ENCODE data around the gene TICAM2.

Gene TICAM2

DNA sequence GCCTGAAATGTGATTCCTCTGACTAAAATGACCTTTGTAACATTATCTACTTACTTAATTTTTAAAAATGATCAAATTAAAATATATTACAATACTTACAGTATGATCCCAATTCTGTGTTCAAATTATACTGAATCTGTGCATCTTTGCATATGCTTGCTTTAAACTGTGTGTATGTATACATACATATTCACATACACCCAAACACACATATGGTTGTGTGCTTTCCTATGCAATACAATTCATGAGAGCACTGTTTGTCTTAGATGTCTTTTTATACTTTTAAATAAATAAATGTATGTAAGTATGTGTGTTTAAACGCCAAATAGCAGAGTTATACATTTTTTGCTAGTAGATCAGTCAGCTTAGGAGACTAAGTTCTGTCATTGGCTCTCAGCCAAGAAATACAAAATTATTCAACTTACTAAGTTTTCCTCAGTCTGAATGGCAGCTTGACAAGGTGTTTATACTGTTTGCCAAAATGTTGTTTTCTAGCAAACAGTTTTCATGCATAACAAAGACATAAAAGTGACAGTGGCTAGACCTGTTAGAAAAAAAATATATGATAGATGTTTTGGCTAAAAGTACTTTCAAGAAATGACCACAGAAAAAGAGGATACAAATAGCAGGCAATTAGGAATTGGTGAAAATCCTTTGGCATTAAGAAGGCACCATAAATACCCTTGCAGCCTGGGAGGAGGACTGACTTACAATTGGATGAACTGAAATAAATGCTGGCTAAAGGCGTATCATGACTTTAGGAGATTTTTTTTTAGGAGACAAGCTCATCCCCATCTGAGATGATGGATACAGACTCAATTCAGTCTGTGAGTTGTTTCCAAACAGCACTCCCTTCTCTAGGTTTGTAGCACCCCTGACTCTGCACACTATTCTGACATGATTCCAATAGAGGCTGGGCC lies 7.9 kb downstream of the TICAM2 start:
- no peak overlapping the region for H3K4me3 ChIP-seq (ENCODE audit: low read depth, low read length)
- no peaks in the 10 kb centered on the region for H3K9me3 ChIP-seq (ENCODE audit: control insufficient read depth, low read length)
- no peak overlapping the region for H2AFZ ChIP-seq
- H3K27me3 ChIP-seq (ENCODE audit: control insufficient read depth, insufficient read depth, low read length): no peaks in the 10 kb centered on the region
- no peaks in the 10 kb centered on the region for H3K79me2 ChIP-seq
- TF ChIP-seq, protein P1, sequence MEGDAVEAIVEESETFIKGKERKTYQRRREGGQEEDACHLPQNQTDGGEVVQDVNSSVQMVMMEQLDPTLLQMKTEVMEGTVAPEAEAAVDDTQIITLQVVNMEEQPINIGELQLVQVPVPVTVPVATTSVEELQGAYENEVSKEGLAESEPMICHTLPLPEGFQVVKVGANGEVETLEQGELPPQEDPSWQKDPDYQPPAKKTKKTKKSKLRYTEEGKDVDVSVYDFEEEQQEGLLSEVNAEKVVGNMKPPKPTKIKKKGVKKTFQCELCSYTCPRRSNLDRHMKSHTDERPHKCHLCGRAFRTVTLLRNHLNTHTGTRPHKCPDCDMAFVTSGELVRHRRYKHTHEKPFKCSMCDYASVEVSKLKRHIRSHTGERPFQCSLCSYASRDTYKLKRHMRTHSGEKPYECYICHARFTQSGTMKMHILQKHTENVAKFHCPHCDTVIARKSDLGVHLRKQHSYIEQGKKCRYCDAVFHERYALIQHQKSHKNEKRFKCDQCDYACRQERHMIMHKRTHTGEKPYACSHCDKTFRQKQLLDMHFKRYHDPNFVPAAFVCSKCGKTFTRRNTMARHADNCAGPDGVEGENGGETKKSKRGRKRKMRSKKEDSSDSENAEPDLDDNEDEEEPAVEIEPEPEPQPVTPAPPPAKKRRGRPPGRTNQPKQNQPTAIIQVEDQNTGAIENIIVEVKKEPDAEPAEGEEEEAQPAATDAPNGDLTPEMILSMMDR (IDR thresholded peaks at IDR 0.05): no peak
- H3K27ac ChIP-seq: no peak overlapping the region
- H3K36me3 ChIP-seq (ENCODE audit: control insufficient read depth, insufficient read depth, low read length): no peaks in the 10 kb centered on the region
- H3K4me1 ChIP-seq: peaks cover 2% of the 10 kb centered on the region
- no peak overlapping the region for H3K4me2 ChIP-seq (ENCODE audit: low read length)
- no peak overlapping the region for H3K9ac ChIP-seq

DNA sequence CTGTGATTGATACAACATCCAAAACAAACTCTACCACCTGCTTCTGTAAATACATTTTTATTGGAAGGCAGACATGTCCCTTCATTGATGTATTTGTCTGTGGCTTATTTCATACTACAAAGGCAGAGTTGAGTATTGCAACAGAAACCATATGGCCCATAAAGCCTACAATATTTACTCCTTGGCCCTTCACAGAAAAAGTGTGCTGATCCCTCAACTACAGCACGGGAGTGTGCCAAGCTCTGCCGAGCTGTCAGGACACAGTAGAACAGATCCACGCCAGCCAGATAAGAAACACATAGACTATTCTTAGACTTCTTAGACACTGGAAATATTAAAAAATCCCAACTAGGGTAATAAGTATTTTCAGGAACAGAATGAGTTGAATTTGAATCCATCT lies 13.2 kb downstream of the TICAM2 start:
- Histone ChIP-seq H3K9ac (no peak overlapping the region), H3K27ac (no peak overlapping the region), H3K9me3 (ENCODE audit: control insufficient read depth, low read length) (no peaks in the 10 kb centered on the region), H3K36me3 (ENCODE audit: control insufficient read depth, insufficient read depth, low read length) (no peaks in the 10 kb centered on the region), H3K27me3 (ENCODE audit: control insufficient read depth, insufficient read depth, low read length) (no peaks in the 10 kb centered on the region), H3K4me1 (no peaks in the 10 kb centered on the region), H3K4me3 (ENCODE audit: low read depth, low read length) (no peak overlapping the region), H3K4me2 (ENCODE audit: low read length) (no peak overlapping the region), H2AFZ (no peak overlapping the region), H3K79me2 (no peaks in the 10 kb centered on the region)
- TF ChIP-seq, protein P1 (IDR thresholded peaks at IDR 0.05): no peak

DNA sequence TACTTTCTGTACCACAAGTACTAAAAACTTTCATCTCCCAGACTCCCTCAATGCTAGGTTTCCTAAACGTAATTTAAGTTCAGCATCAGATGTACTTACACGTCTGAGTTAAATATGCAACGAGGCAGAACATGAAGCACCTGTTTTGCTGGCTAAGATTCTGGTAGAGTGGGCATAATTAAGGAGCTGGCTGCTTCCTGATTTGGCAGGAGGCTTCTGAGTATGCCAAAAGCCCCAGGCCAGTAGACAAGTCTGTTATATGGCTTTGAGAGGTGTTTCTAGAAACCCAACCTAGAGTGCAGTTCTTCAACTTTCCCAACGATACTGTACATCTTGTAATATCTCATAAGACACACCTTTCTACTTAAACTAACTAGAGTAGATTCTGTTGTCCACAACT lies 13.6 kb downstream of the TICAM2 start:
- TF ChIP-seq, protein P1 (IDR thresholded peaks at IDR 0.05): no peak
- Histone ChIP-seq H3K79me2 (no peaks in the 10 kb centered on the region), H3K27me3 (ENCODE audit: control insufficient read depth, insufficient read depth, low read length) (no peaks in the 10 kb centered on the region), H3K4me2 (ENCODE audit: low read length) (no peak overlapping the region), H3K27ac (no peak overlapping the region), H3K36me3 (ENCODE audit: control insufficient read depth, insufficient read depth, low read length) (no peaks in the 10 kb centered on the region), H3K9me3 (ENCODE audit: control insufficient read depth, low read length) (no peaks in the 10 kb centered on the region), H3K4me3 (ENCODE audit: low read depth, low read length) (no peak overlapping the region), H3K9ac (no peak overlapping the region), H2AFZ (no peak overlapping the region), H3K4me1 (no peaks in the 10 kb centered on the region)

DNA sequence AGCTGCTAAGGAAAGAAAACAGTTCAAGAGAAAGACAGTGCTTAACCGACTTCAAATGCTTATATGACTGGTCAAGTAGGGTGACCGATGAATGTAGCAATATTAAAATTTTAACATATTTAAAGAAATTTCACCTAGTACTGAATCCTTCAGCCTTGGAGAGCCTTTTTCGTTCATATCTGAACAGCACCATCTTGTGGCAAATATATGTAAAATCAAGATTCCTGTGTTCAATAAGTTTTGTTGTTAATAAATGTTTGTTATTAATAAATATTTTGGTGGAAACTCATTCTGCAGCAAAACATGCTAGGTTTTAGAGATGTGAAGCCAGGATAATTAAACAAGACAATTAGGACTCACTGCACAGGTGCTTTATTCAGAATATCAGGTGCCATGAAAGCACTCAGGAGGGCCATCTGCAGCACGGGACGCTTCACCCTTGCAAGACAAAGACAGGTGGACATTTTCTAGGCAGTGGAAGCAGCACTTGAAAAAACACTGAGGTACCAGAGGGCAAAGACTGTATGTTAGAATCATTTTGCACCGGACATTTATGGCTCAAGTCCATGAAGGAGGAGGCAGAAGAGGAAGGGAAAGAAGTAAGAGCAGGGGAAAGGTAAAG lies 15.6 kb downstream of the TICAM2 start:
- Histone ChIP-seq H3K9ac (no peak overlapping the region), H3K4me2 (ENCODE audit: low read length) (no peak overlapping the region)
- TF ChIP-seq, protein P1 (IDR thresholded peaks at IDR 0.05): peak; percentile 50

More for the DNA sequence above, 15.6 kb downstream of the TICAM2 start:
- Histone ChIP-seq H3K27me3 (ENCODE audit: control insufficient read depth, insufficient read depth, low read length) (no peaks in the 10 kb centered on the region), H2AFZ (no peak overlapping the region), H3K4me1 (no peaks in the 10 kb centered on the region), H3K79me2 (no peaks in the 10 kb centered on the region), H3K9me3 (ENCODE audit: control insufficient read depth, low read length) (no peaks in the 10 kb centered on the region), H3K4me3 (ENCODE audit: low read depth, low read length) (no peak overlapping the region), H3K27ac (no peak overlapping the region), H3K36me3 (ENCODE audit: control insufficient read depth, insufficient read depth, low read length) (no peaks in the 10 kb centered on the region)
